ENCODE results near the gene KCNT2.

Gene KCNT2

DNA sequence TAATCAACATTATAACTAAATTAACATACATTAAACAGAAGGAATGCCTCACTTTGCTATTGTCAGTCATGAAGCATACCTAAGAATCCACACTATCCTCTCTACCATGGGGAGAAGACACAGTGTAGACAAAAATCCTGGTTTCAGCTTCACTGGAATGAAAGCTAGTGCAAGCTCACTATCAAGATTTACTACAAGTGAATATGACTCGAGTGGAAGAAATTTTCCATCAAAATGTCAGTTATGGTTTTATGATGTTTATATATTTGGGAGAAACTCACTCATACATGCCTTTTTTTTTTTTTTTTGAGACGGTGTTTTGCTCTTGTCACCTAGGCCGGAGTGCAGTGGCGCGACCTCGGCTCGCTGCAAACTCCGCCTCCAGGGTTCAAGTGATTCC lies 424.3 kb downstream of the KCNT2 start (continued):
- TF ChIP-seq, protein P1, sequence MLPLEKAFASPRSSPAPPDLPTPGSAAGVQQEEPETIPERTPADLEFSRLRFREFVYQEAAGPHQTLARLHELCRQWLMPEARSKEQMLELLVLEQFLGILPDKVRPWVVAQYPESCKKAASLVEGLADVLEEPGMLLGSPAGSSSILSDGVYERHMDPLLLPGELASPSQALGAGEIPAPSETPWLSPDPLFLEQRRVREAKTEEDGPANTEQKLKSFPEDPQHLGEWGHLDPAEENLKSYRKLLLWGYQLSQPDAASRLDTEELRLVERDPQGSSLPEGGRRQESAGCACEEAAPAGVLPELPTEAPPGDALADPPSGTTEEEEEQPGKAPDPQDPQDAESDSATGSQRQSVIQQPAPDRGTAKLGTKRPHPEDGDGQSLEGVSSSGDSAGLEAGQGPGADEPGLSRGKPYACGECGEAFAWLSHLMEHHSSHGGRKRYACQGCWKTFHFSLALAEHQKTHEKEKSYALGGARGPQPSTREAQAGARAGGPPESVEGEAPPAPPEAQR (tag by site-specific recombination; IDR thresholded peaks at IDR 0.05), result no peak
- TF ChIP-seq ZNF747 (tag by site-specific recombination; IDR thresholded peaks at IDR 0.05), result no peak
- TF ChIP-seq, protein P2, sequence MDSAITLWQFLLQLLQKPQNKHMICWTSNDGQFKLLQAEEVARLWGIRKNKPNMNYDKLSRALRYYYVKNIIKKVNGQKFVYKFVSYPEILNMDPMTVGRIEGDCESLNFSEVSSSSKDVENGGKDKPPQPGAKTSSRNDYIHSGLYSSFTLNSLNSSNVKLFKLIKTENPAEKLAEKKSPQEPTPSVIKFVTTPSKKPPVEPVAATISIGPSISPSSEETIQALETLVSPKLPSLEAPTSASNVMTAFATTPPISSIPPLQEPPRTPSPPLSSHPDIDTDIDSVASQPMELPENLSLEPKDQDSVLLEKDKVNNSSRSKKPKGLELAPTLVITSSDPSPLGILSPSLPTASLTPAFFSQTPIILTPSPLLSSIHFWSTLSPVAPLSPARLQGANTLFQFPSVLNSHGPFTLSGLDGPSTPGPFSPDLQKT (IDR thresholded peaks at IDR 0.05; ENCODE audit: borderline replicate concordance, low read depth, low read length), result no peak

DNA sequence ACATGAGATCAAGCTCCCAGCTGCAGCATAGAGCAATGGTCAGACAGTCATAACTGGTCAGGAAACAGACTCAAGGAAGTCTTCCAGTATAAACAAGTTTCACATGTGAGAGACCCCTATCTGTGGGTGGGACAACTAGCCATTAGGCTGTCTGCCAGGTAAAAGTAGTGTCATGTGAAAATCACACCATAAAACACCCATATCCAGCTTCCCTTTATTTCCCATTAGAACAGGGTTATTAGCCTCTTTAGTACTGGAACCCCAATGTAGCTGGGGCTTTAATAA lies 426.7 kb downstream of the KCNT2 start:
- POLR2A ChIA-PET, result no interaction called here
- TF ChIP-seq ZNF37A (tag by site-specific recombination; IDR thresholded peaks at IDR 0.05) (no peak), ZIC2 (tag by site-specific recombination; IDR thresholded peaks at IDR 0.05) (no peak), ZNF350 (tag by site-specific recombination; IDR thresholded peaks at IDR 0.05) (no peak), ZNF16 (tag by site-specific recombination; IDR thresholded peaks at IDR 0.05; ENCODE audit: low read depth) (no peak)
- no peak overlapping the region for H3K27ac ChIP-seq (ENCODE audit: extremely low read depth, low read depth, low read length)
- H3K4me3 ChIP-seq (ENCODE audit: low read depth, low read length), result no peak overlapping the region
- H3K4me1 ChIP-seq (ENCODE audit: control insufficient read depth, insufficient read depth, low read length), result no peaks in the 10 kb centered on the region
- H3K36me3 ChIP-seq (ENCODE audit: control insufficient read depth in 2 of 2, insufficient read depth in 1 of 2, low read length in 2 of 2), result no peaks in the 10 kb centered on the region
- no peaks in the 10 kb centered on the region for H3K9me3 ChIP-seq (ENCODE audit: control insufficient read depth, insufficient read depth, low read depth, low read length)
- CTCF ChIA-PET, result no interaction called here

DNA sequence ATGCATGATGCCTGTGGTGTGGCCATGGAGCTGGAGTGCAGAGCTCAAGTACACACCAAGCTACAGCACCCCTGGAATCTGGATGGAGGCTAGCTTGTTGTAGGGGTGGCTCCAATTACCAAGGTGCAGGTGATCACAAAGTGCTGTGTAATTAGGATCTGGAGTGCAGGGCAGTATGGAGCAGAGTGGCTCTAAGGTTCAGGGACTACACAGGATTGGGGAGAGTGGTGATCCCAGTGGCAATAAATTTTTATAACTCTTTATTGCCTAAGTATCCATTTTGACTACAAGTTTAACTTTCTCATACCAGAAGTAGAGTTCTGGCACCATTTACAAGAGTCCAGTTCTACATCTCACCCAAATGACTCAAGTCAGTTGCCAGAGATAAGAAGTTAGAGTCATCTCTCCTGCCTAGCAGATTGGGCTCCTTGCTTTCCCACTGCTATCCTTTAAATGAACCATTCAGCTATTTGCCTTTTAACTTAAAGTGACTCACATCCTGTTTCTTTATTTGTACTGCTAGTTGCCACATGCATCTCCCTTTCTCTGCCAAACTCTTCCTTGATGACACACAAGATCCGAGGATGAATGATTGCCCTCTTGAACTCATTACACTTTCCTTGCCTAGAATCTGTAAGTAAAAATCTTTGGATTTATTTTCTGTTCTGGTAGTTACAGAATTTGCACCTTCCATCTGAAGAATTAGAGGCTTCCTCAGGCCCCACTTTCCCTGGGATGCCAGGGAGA lies 427.2 kb downstream of the KCNT2 start:
- Histone ChIP-seq H3K9me3 (ENCODE audit: control insufficient read depth, insufficient read depth, low read depth, low read length) (no peaks in the 10 kb centered on the region), H3K36me3 (ENCODE audit: control insufficient read depth in 2 of 2, insufficient read depth in 1 of 2, low read length in 2 of 2) (no peaks in the 10 kb centered on the region), H3K4me3 (ENCODE audit: low read depth, low read length) (no peak overlapping the region), H3K4me1 (ENCODE audit: control insufficient read depth, insufficient read depth, low read length) (no peaks in the 10 kb centered on the region), H3K27ac (ENCODE audit: extremely low read depth, low read depth, low read length) (no peak overlapping the region)
- ChIA-PET CTCF (no interaction called here), POLR2A (no interaction called here)
- TF ChIP-seq ZNF19 (tag by site-specific recombination; IDR thresholded peaks at IDR 0.05; ENCODE audit: low read depth), result no peak
- TF ChIP-seq, protein P3, sequence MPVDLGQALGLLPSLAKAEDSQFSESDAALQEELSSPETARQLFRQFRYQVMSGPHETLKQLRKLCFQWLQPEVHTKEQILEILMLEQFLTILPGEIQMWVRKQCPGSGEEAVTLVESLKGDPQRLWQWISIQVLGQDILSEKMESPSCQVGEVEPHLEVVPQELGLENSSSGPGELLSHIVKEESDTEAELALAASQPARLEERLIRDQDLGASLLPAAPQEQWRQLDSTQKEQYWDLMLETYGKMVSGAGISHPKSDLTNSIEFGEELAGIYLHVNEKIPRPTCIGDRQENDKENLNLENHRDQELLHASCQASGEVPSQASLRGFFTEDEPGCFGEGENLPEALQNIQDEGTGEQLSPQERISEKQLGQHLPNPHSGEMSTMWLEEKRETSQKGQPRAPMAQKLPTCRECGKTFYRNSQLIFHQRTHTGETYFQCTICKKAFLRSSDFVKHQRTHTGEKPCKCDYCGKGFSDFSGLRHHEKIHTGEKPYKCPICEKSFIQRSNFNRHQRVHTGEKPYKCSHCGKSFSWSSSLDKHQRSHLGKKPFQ (tag by site-specific recombination; IDR thresholded peaks at IDR 0.05), result no peak

DNA sequence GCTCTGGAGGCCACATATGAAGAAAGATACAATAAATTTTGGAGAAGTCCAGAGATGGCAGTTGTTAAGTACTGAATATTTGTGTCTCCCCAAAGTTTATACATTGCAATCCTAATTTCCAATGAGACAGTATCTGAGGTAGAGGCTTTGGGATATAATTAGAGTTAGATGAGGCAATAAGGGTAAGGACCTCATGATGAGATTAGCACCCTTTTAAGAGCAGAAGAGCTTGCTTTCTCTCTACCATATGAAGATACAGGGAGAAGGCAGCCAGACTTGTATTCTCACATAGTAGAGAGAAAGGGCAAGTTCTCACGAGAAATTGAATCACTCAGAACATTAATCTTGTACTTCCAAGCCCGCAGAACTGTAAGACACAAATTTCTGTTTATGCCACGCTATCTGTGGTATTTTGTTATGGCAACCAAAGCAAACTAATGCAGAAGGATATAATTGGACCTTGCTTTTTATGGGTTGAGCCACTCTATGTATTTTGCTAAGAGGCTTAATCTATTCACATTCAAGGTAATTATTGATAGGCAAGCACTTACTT lies 430.1 kb downstream of the KCNT2 start:
- no peak for TF ChIP-seq IKZF3 (tag by site-specific recombination; IDR thresholded peaks at IDR 0.05)
- TF ChIP-seq, protein P4, sequence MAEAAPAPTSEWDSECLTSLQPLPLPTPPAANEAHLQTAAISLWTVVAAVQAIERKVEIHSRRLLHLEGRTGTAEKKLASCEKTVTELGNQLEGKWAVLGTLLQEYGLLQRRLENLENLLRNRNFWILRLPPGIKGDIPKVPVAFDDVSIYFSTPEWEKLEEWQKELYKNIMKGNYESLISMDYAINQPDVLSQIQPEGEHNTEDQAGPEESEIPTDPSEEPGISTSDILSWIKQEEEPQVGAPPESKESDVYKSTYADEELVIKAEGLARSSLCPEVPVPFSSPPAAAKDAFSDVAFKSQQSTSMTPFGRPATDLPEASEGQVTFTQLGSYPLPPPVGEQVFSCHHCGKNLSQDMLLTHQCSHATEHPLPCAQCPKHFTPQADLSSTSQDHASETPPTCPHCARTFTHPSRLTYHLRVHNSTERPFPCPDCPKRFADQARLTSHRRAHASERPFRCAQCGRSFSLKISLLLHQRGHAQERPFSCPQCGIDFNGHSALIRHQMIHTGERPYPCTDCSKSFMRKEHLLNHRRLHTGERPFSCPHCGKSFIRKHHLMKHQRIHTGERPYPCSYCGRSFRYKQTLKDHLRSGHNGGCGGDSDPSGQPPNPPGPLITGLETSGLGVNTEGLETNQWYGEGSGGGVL (tag by site-specific recombination; IDR thresholded peaks at IDR 0.05), result no peak
- H3K27ac ChIP-seq (ENCODE audit: extremely low read depth, low read depth, low read length), result no peak overlapping the region
- H3K36me3 ChIP-seq (ENCODE audit: control insufficient read depth in 2 of 2, insufficient read depth in 1 of 2, low read length in 2 of 2), result no peaks in the 10 kb centered on the region
- H3K4me1 ChIP-seq (ENCODE audit: control insufficient read depth, insufficient read depth, low read length), result no peaks in the 10 kb centered on the region
- ChIA-PET POLR2A (no interaction called here), CTCF (interaction anchor here (0.5 to 0.7 kb wide), 2 partner anchors 10 to 29 kb away, joined by 3 read pairs; no protein-coding TSS in a partner anchor)
- no peaks in the 10 kb centered on the region for H3K9me3 ChIP-seq (ENCODE audit: control insufficient read depth, insufficient read depth, low read depth, low read length)
- H3K4me3 ChIP-seq (ENCODE audit: low read depth, low read length), result no peak overlapping the region
